SIG-M5 treated with dmso at 0.1 percent for 504 hours (cell line): Measurements from ENCODE around the gene L3MBTL1.

ENCODE experiments used
- DNase-seq: peaks from one replicate; lab custom pipeline; 2025; ENCODE audit not compliant: unreplicated experiment; lab: John Stamatoyannopoulos, UW

Gene L3MBTL1

GRCh38 chr20:43507150-43508080 lies at the start of gene L3MBTL1:
Gene L3MBTL1, plus strand, starts transcription at chr20:43507697. Its CDS starts 5,807 bp downstream, at chr20:43513504.
- DNase-seq, result no peak

- peak; percentile 48 for DNase-seq
Measured at GRCh38 chr20:43458422-43458924, 49.0 kb upstream of the L3MBTL1 start.

- no peak for DNase-seq
Measured at GRCh38 chr20:43459022-43459942, 48.2 kb upstream of the L3MBTL1 start.

GRCh38 chr20:43460172-43460829 lies 47.2 kb upstream of the L3MBTL1 start:
- no peak for DNase-seq

GRCh38 chr20:43460830-43461200 lies 46.7 kb upstream of the L3MBTL1 start:
- DNase-seq, result no peak

- no peak for DNase-seq
Measured at GRCh38 chr20:43461894-43462659, 45.4 kb upstream of the L3MBTL1 start.

GRCh38 chr20:43462660-43463526 lies 44.6 kb upstream of the L3MBTL1 start:
- DNase-seq, result no peak

- DNase-seq, result no peak
Measured at GRCh38 chr20:43463527-43464218, 43.8 kb upstream of the L3MBTL1 start.

GRCh38 chr20:43464219-43464790 lies 43.2 kb upstream of the L3MBTL1 start:
- DNase-seq, result no peak

- DNase-seq, result no peak
Measured at GRCh38 chr20:43465625-43465943, 41.9 kb upstream of the L3MBTL1 start.

- no peak for DNase-seq
Measured at GRCh38 chr20:43467589-43467988, 39.9 kb upstream of the L3MBTL1 start.

GRCh38 chr20:43472671-43473380 lies 34.7 kb upstream of the L3MBTL1 start:
- DNase-seq, result no peak

- DNase-seq, result no peak
Measured at GRCh38 chr20:43473381-43473704, 34.2 kb upstream of the L3MBTL1 start.

- no peak for DNase-seq
Measured at GRCh38 chr20:43477193-43477592, 30.3 kb upstream of the L3MBTL1 start.

- no peak for DNase-seq
Measured at GRCh38 chr20:43477619-43478018, 29.9 kb upstream of the L3MBTL1 start.

GRCh38 chr20:43490038-43490437 lies 17.5 kb upstream of the L3MBTL1 start:
- DNase-seq, result no peak

GRCh38 chr20:43492101-43492500 lies 15.4 kb upstream of the L3MBTL1 start:
- DNase-seq, result no peak

GRCh38 chr20:43495388-43495787 lies 12.1 kb upstream of the L3MBTL1 start:
- no peak for DNase-seq
